Tongue (tissue), 2 donors: ENCODE measurements around the gene PSMG3. TPM values are rescaled to one million over a fixed set of nuclear protein-coding genes. Genes with fewer than 3 reads are reported as not detected.

Source experiments
- DNase-seq: peaks from one replicate; pipeline ENCODE4 v3.0.0-alpha.2; 2015
- total RNA-seq: library from RNA; depleted of rRNA; stranded (reverse); fragments of >200 nt; gene quantifications from one replicate; pipeline ENCODE4 v1.2.3, GENCODE V29; 2014

Gene PSMG3
- total RNA-seq, 1 donor from 2014 or later, result 7.0 TPM

- no peak for DNase-seq
Measured at GRCh38 chr7:1544896-1545416, 24.9 kb downstream of the PSMG3 start.

GRCh38 chr7:1544178-1544895, 25.5 kb downstream of the PSMG3 start:
- no peak for DNase-seq

- peak; percentile 36 for DNase-seq
Measured at GRCh38 chr7:1543826-1544177, 26.0 kb downstream of the PSMG3 start.

- DNase-seq, result no peak
Measured at GRCh38 chr7:1542841-1543747, 26.7 kb downstream of the PSMG3 start.

- DNase-seq, result no peak
Measured at GRCh38 chr7:1542329-1542728, 27.5 kb downstream of the PSMG3 start.

GRCh38 chr7:1541431-1542162, 28.2 kb downstream of the PSMG3 start:
- DNase-seq, result no peak

GRCh38 chr7:1540776-1541271, 29.0 kb downstream of the PSMG3 start:
- DNase-seq, result no peak

GRCh38 chr7:1539882-1540775, 29.7 kb downstream of the PSMG3 start:
- no peak for DNase-seq

GRCh38 chr7:1539181-1539881, 30.5 kb downstream of the PSMG3 start:
- no peak for DNase-seq

- no peak for DNase-seq
Measured at GRCh38 chr7:1538544-1539180, 31.2 kb downstream of the PSMG3 start.

GRCh38 chr7:1537535-1538412, 32.1 kb downstream of the PSMG3 start:
- peak; percentile 89 for DNase-seq

GRCh38 chr7:1536743-1537534, 32.9 kb downstream of the PSMG3 start:
- peak; percentile 98 for DNase-seq

GRCh38 chr7:1536455-1536742, 33.4 kb downstream of the PSMG3 start:
- no peak for DNase-seq

GRCh38 chr7:1535701-1536454, 34.0 kb downstream of the PSMG3 start:
- no peak for DNase-seq

- DNase-seq, result no peak
Measured at GRCh38 chr7:1535100-1535458, 34.8 kb downstream of the PSMG3 start.

GRCh38 chr7:1534330-1535099, 35.3 kb downstream of the PSMG3 start:
- DNase-seq, result no peak
